Esophagus muscularis mucosa (tissue), 4 donors: ENCODE results near the gene NAGS. TPM values are rescaled to one million over a fixed set of nuclear protein-coding genes. Genes with fewer than 3 reads are reported as not detected.
"Not testable (repeated sequence)": the region's sequence is repeated elsewhere in the genome, so short reads cannot be mapped to it uniquely, and the experiment has no call there.

Experiments used
- DNase-seq: peaks from one replicate; pipeline ENCODE4 v3.0.0-alpha.2; 2017; ENCODE audit errors: extremely low spot score
- H3K27ac ChIP-seq, 4 donors: fragments of 200-600 bp; sonication (generic); replicated peaks in 1 of 4; 1 replicate in 3 of 4; 2 replicates in 1 of 4; pipeline ENCODE4 v1.5.1; 2016 to 2019; ENCODE audit warnings: mild to moderate bottlenecking in 1 of 4
- H3K27me3 ChIP-seq, 4 donors: fragments of 200-600 bp; sonication (generic); one replicate each; pipeline versions ENCODE4 v1.5.1 to v1.6.0; 2016 to 2019
- H3K36me3 ChIP-seq, 4 donors: fragments of 200-600 bp; sonication (generic); one replicate each; pipeline ENCODE4 v1.5.1; 2016 to 2019
- H3K4me1 ChIP-seq, 4 donors: fragments of 200-600 bp; sonication (generic); one replicate each; pipeline ENCODE4 v1.5.1; 2016 to 2019
- H3K4me3 ChIP-seq, 4 donors: fragments of 200-600 bp; sonication (generic); 1 replicate in 2 of 4; 2 replicates in 2 of 4; pipeline ENCODE4 v1.5.1; 2016 to 2019; ENCODE audit warnings: mild to moderate bottlenecking in 4 of 4, moderate library complexity in 1 of 4
- H3K9me3 ChIP-seq, 4 donors: fragments of 200-600 bp; sonication (generic); 1 replicate in 3 of 4; 2 replicates in 1 of 4; pipeline ENCODE4 v1.5.1; 2016 to 2019
- EP300 ChIP-seq: sonication (generic); formaldehyde crosslinking; IDR thresholded peaks from one replicate; pipeline ENCODE4 v1.6.1; 2017; ENCODE audit warnings: antibody characterized with exemption
- POLR2A ChIP-seq: fragments of 450-650 bp; IDR thresholded peaks from one replicate; pipeline ENCODE4 v1.6.1; 2017; ENCODE audit warnings: antibody characterized with exemption, moderate library complexity, mild to moderate bottlenecking, low read depth
- POLR2AphosphoS5 ChIP-seq, 2 donors: sonication (generic); formaldehyde crosslinking; IDR thresholded peaks; one replicate each; pipeline ENCODE4 v1.6.1; 2017; ENCODE audit warnings: antibody characterized with exemption in 2 of 2
- WGBS: methylation state at CpG from one replicate; pipeline ENCODE4 v1.1.5; 2018; 5-methylcytosine and 5-hydroxymethylcytosine counted together
- intact Hi-C: fragments of 100-400 bp; cut with DNase I; formaldehyde crosslinking; loops from one replicate; pipeline ENCODE4 v1.15.1; 2023
- small RNA-seq, 3 donors: library from RNA; depleted of rRNA; stranded (forward); fragments of <200 nt; gene quantifications; one replicate each; pipeline ENCODE3, GENCODE V24; 2016
- total RNA-seq, 4 donors: library from RNA; depleted of rRNA; stranded (reverse); fragments of >200 nt; gene quantifications; one replicate each; pipeline versions ENCODE4 v1.1.0 to v1.2.1, GENCODE V29; 2016
- TF ChIP-seq, protein P1 (sequence below), 3 experiments: fragments of 200-600 bp in 2 of 3; fragments of 450-650 bp in 1 of 3; sonication (generic) in 2 of 3; IDR thresholded peaks; one replicate each; pipeline ENCODE4 v1.5.1; 2017 to 2019; ENCODE audit warnings: antibody characterized with exemption in 3 of 3, mild to moderate bottlenecking in 2 of 3, moderate library complexity in 1 of 3

The NAGS gene
- total RNA-seq, 4 donors from 2014 or later: 0.83 to 3.4 (median 1.8) TPM

DNA sequence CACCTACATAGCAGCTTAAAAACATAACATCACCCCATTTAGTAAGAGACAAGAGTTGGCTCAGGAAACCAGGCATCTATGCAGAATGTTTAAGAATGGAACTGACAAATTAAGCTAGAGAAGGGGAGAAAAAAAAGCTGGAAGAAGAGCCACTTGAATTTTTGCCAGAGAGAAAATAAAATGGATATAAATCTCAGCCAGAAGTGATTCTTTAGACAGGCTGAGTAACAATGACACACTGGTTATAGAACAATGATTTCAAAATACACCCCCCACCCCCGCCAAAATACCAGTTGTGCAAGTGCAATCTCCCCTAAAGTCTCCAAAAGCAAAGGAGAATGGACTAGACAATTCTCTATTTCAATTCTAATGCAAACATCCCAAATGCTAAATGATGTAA, 39.6 kb downstream of the NAGS start:
- Histone ChIP-seq H3K27ac (peak overlapping the region; percentile 64 to 86 (median 75)), H3K9me3 (no peaks in the 10 kb centered on the region), H3K4me3 (no peak overlapping the region), H3K27me3 (no peaks in the 10 kb centered on the region), H3K36me3 (peaks cover 0 to 27% (median 17%) of the 10 kb centered on the region in 4 donors), H3K4me1 (peaks cover 38 to 60% (median 54%) of the 10 kb centered on the region in 4 donors)
- WGBS: 41% methylated on average over 1 of the region's 1 CpG
- intact Hi-C loops: no loop called here
- no peak for DNase-seq
- TF ChIP-seq EP300 (no peak), POLR2AphosphoS5 (IDR thresholded peaks at IDR 0.05) (peak in 1 of 2 donors; percentile 24), POLR2A (no peak)
- TF ChIP-seq, protein P1, sequence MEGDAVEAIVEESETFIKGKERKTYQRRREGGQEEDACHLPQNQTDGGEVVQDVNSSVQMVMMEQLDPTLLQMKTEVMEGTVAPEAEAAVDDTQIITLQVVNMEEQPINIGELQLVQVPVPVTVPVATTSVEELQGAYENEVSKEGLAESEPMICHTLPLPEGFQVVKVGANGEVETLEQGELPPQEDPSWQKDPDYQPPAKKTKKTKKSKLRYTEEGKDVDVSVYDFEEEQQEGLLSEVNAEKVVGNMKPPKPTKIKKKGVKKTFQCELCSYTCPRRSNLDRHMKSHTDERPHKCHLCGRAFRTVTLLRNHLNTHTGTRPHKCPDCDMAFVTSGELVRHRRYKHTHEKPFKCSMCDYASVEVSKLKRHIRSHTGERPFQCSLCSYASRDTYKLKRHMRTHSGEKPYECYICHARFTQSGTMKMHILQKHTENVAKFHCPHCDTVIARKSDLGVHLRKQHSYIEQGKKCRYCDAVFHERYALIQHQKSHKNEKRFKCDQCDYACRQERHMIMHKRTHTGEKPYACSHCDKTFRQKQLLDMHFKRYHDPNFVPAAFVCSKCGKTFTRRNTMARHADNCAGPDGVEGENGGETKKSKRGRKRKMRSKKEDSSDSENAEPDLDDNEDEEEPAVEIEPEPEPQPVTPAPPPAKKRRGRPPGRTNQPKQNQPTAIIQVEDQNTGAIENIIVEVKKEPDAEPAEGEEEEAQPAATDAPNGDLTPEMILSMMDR (IDR thresholded peaks at IDR 0.05): no peak

DNA sequence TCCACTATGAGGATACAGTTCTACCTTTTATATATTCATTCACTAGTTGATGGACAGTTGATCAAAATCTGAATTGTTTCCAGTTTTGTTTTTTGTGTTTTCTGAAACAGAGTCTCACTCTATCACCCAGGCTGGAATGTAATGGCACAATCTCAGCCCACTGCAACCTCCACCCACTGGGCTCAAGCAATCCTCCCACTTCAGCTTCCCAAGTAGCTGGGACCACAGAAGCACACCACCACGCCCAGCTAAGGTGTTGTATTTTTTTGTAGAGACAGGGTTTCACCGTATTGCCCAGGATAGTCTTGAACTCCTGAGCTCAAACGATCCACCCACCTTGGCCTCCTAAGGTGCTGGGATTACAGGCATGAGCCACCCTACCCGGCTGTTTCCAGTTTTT, 41.1 kb downstream of the NAGS start:
- Histone ChIP-seq H3K9me3 (no peaks in the 10 kb centered on the region), H3K27ac (no peak overlapping the region), H3K27me3 (no peaks in the 10 kb centered on the region), H3K4me3 (no peak overlapping the region), H3K36me3 (peaks cover 12 to 35% (median 30%) of the 10 kb centered on the region in 4 donors), H3K4me1 (peaks cover 28 to 51% (median 43%) of the 10 kb centered on the region in 4 donors)
- no peak for TF ChIP-seq POLR2A
- TF ChIP-seq, protein P1 (IDR thresholded peaks at IDR 0.05): no peak
- no peak for TF ChIP-seq EP300
- no peak for TF ChIP-seq POLR2AphosphoS5 (IDR thresholded peaks at IDR 0.05)
- intact Hi-C loops: no loop called here
- no peak for DNase-seq
- 94% methylated on average over 4 of the region's 4 CpGs for WGBS

DNA sequence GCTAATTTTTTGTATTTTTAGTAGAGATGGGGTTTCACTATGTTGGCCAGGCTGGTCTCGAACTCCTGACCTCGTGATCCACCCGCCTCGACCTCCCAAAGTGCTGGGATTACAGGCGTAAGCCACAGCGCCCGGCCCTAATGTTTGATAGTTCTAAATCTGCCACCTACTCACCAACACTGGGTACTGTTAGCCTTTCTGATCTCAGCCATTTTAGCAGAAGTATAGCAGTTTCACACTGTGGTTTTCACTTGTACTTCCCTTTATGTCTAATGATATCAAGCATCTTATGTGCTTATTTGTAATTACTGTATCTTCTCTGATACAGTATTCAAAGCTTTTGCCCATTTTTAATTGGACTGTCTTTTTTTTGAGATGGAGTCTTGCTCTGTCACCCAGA, 42.5 kb downstream of the NAGS start:
- H3K27me3 ChIP-seq, DNase-seq, intact Hi-C loops, H3K4me3 ChIP-seq, H3K27ac ChIP-seq, H3K9me3 ChIP-seq: not testable (repeated sequence)
- WGBS: 100% methylated on average over 4 of the region's 7 CpGs
- Histone ChIP-seq H3K36me3 (peaks cover 20 to 49% (median 44%) of the 10 kb centered on the region in 4 donors), H3K4me1 (peaks cover 17 to 38% (median 29%) of the 10 kb centered on the region in 4 donors)

DNA sequence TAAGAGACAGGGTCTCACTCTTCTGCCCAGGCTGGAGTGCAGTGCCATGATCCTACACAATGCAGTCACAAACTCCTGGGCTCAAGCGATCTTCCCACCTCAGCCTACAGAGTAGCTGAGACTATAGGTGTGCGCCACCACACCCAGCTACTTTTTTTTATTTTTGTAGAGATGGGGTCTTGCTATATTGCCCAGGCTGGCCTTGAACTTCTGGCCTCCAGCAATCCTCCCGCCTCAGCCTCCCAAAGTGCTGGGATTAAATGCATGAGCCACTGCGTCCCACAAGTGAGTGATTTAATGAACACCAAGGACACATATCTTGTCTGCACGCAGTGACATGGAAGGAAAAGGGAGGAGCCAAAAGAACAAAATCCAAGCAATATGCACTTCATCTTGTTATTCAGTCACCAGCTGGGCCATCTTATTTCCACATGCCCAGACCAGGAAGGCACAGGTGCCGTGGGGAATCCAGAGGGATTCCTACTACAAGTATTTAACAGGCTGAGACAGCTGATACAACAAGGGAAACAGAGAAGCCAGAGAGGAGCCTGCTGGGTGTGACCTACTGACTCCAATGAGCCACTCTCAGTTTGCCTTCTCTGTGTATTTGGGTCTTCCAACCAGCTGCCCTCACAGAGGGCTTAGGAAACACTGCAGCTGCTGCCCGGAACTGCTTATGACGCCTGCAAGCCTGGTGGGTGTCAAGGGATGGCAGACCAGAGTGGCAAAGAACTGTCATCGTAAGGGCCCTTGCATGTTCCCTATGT, 45.1 kb downstream of the NAGS start:
- H3K36me3 ChIP-seq: peaks cover 28 to 71% (median 57%) of the 10 kb centered on the region in 4 donors
- no peak for DNase-seq
- WGBS: 89% methylated on average over 9 of the region's 9 CpGs

DNA sequence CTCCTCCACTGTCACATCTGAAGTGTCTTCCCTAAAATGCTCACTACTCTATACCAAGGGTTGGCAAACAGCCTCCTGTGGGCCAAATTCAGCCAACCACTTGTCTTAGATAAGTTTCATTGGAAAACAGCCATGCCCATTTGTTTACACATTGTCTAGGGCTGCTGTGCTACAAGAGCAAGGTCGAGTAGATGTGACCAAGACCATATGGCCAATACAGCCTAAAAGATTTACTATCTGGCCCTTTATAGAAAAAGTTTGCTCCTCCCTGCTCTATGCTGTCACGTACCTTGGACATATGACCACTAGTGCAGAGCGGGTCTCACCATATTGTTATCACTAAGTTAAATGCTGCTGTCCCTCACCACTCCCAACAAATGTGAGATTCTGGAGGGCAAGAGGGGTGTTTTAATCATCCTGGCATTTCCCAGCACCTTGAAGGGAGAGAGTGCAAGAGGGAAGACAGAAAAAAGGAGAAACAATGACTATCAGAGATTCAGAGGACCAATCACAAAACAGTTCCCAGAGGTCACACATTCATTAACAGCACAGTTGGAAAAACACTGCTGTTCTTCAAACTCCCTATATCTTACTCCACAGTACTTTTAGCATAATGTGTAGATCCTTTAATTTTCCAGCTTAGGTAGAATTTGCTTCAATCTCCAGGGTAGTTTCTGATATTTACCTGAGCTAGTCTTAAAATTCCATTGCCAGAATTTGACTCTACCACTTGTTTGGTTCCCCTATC, 48.9 kb downstream of the NAGS start:
- DNase-seq: no peak
- TF ChIP-seq EP300: no peak
- Histone ChIP-seq H3K27me3 (no peaks in the 10 kb centered on the region), H3K4me3 (no peak overlapping the region), H3K4me1 (peaks cover 7 to 19% (median 12%) of the 10 kb centered on the region in 4 donors), H3K27ac (no peak overlapping the region), H3K36me3 (peaks cover 33 to 82% (median 65%) of the 10 kb centered on the region in 4 donors), H3K9me3 (no peaks in the 10 kb centered on the region)
- 62% methylated on average over 3 of the region's 3 CpGs for WGBS
- intact Hi-C loops: no loop called here

More for the DNA sequence above, 45.1 kb downstream of the NAGS start:
- intact Hi-C loops: no loop called here
- no peak overlapping the region for H3K27ac ChIP-seq
- H3K4me1 ChIP-seq: peaks cover 9 to 30% (median 13%) of the 10 kb centered on the region in 4 donors
- no peak overlapping the region for H3K4me3 ChIP-seq
- no peaks in the 10 kb centered on the region for H3K9me3 ChIP-seq
- no peaks in the 10 kb centered on the region for H3K27me3 ChIP-seq
- TF ChIP-seq POLR2AphosphoS5 (IDR thresholded peaks at IDR 0.05) (no peak), POLR2A (no peak), EP300 (no peak)
- TF ChIP-seq, protein P1 (IDR thresholded peaks at IDR 0.05): no peak

Small RNA genes within 50 kb of the gene (small RNA-seq; reads per million reads assigned to genes)
- 0 reads per million in 3 donors for gene RF00012

Other genes with a start within 250 kb of the NAGS start
- not detected for gene SOST, start 245.8 kb upstream of the NAGS start, total RNA-seq
- 100 to 1,000 TPM; 130 to 182 (median 158) TPM for gene DUSP3, start 225.6 kb upstream of the NAGS start, total RNA-seq
- under 1 TPM in 1 of 4 donors, not detected in 3; 0.19 TPM for gene CFAP97D1, start 224.2 kb upstream of the NAGS start, total RNA-seq
- gene MPP3, start 171.5 kb upstream of the NAGS start, total RNA-seq: 1 to 10 TPM; 5.0 to 9.9 (median 6.2) TPM
- 10 to 100 TPM in 1 of 4 donors, 1 to 10 TPM in 2, under 1 TPM in 1; 0.83 to 12.0 (median 7.3) TPM for gene CD300LG, start 157.4 kb upstream of the NAGS start, total RNA-seq
- gene MPP2, start 97.1 kb upstream of the NAGS start, total RNA-seq: 10 to 100 TPM; 13.3 to 15.9 (median 15.6) TPM
- gene PPY, start 62.1 kb upstream of the NAGS start, total RNA-seq: not detected
- gene PYY, start 50.7 kb upstream of the NAGS start, total RNA-seq: not detected
- 10 to 100 TPM; 22.9 to 30.7 (median 27.2) TPM for gene TMEM101, start 10.3 kb downstream of the NAGS start, total RNA-seq
- gene LSM12, start 62.0 kb downstream of the NAGS start, total RNA-seq: 10 to 100 TPM; 37.8 to 59.2 (median 46.0) TPM
- 10 to 100 TPM; 23.9 to 37.5 (median 30.7) TPM for gene G6PC3, start 66.1 kb downstream of the NAGS start, total RNA-seq
- gene HDAC5, start 119.0 kb downstream of the NAGS start, total RNA-seq: 100 to 1,000 TPM in 3 of 4 donors, 10 to 100 TPM in 1; 75.6 to 237 (median 130) TPM
- 1 to 10 TPM; 1.7 to 4.6 (median 2.6) TPM for gene HROB, start 137.3 kb downstream of the NAGS start, total RNA-seq
- gene ASB16, start 166.1 kb downstream of the NAGS start, total RNA-seq: 10 to 100 TPM in 1 of 4 donors, 1 to 10 TPM in 3; 3.3 to 10.8 (median 6.0) TPM
- 10 to 100 TPM; 25.3 to 50.3 (median 33.4) TPM for gene TMUB2, start 182.3 kb downstream of the NAGS start, total RNA-seq
- gene ATXN7L3, start 195.3 kb downstream of the NAGS start, total RNA-seq: 10 to 100 TPM; 41.9 to 72.6 (median 50.0) TPM
- 10 to 100 TPM; 48.7 to 78.8 (median 66.1) TPM for gene UBTF, start 215.1 kb downstream of the NAGS start, total RNA-seq